ENCODE data around the gene ROR2.

DNA sequence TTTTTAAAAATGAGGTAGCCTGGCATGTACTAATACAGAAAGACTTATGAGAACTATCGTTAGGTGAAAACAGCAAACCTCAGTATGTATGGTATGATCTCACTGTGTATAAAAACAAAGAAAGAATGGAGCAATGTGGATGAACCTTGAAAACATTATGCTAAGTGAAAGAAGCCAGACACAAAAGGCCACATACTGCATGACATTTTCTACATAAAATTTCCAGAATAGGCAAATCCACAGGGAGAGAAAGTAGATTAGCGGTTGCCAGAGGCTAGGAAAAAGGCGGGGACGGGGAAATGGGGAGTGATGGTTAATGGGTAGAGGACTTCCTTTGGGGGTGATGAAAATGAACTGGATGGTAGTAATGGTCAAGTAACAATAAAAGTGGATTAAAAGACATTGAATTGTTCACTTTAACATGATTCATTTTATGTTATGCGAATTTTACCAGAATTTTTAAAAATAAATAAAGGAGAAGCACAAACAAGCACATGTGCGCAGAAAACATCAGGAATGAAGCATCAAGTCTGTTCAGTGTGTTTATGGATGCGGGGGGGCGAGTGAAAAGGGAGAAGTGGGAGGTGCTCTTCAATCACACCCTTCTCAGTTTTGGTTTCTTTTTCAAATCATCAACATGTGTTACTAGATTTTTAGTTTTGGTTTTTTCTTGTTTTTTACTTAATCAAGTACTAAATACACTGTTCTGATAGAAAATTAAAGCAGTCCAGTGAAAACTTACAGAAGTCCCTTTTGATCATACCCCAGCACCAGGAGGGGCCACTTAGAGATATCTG is 16.3 kb downstream of the ROR2 start:
- TF ChIP-seq, protein P1, sequence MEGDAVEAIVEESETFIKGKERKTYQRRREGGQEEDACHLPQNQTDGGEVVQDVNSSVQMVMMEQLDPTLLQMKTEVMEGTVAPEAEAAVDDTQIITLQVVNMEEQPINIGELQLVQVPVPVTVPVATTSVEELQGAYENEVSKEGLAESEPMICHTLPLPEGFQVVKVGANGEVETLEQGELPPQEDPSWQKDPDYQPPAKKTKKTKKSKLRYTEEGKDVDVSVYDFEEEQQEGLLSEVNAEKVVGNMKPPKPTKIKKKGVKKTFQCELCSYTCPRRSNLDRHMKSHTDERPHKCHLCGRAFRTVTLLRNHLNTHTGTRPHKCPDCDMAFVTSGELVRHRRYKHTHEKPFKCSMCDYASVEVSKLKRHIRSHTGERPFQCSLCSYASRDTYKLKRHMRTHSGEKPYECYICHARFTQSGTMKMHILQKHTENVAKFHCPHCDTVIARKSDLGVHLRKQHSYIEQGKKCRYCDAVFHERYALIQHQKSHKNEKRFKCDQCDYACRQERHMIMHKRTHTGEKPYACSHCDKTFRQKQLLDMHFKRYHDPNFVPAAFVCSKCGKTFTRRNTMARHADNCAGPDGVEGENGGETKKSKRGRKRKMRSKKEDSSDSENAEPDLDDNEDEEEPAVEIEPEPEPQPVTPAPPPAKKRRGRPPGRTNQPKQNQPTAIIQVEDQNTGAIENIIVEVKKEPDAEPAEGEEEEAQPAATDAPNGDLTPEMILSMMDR (conservative IDR thresholded peaks at IDR 0.05; ENCODE audit: low read length), result no peak
- TF ChIP-seq EZH2phosphoT487 (IDR thresholded peaks at IDR 0.05; ENCODE audit: borderline replicate concordance), result no peak
